Right lobe of liver (tissue), 6 donors: ENCODE results near the gene GLOD5. TPM values are rescaled to one million over a fixed set of nuclear protein-coding genes. Genes with fewer than 3 reads are reported as not detected.

Experiments
- ATAC-seq, 4 donors: fragments of 200-7000 bp; cut with Tn5 transposase; one replicate each; pipeline ENCODE4 v1.9.1; 2020; ENCODE audit warnings: mild to moderate bottlenecking in 4 of 4, moderate library complexity in 4 of 4
- DNase-seq, 3 donors: peaks; one replicate each; pipeline ENCODE4 v3.0.0-alpha.2; 2020
- H3K27ac ChIP-seq, 3 donors: fragments of 200-600 bp; one replicate each; pipeline ENCODE4 v1.8.0; 2022
- H3K27me3 ChIP-seq, 2 donors: fragments of 200-600 bp; one replicate each; pipeline ENCODE4 v1.8.0; 2022
- H3K36me3 ChIP-seq, 4 donors: fragments of 200-600 bp; sonication (generic) in 1 of 4; one replicate each; pipeline versions ENCODE4 v1.5.1 to v1.8.0; 2017 to 2022; ENCODE audit warnings: control low read depth in 1 of 4
- H3K4me1 ChIP-seq, 4 donors: fragments of 200-600 bp; sonication (generic) in 1 of 4; one replicate each; pipeline versions ENCODE4 v1.5.1 to v1.8.0; 2017 to 2022; ENCODE audit warnings: control low read depth in 1 of 4
- H3K4me3 ChIP-seq, 3 donors: fragments of 200-600 bp; one replicate each; pipeline ENCODE4 v1.8.0; 2022
- H3K9me3 ChIP-seq, 4 donors: fragments of 200-600 bp; sonication (generic) in 1 of 4; one replicate each; pipeline versions ENCODE4 v1.5.1 to v1.8.0; 2017 to 2022; ENCODE audit warnings: control low read depth in 1 of 4
- CTCF ChIP-seq, 4 donors: fragments of 200-600 bp in 3 of 4; fragments of 450-650 bp in 1 of 4; IDR thresholded peaks; one replicate each; pipeline versions ENCODE4 v1.5.1 to v1.8.0; 2016 to 2022; ENCODE audit warnings: antibody characterized with exemption in 4 of 4, mild to moderate bottlenecking in 2 of 4
- POLR2A ChIP-seq: fragments of 450-650 bp; IDR thresholded peaks from one replicate; pipeline ENCODE4 v1.6.1; 2017; ENCODE audit warnings: antibody characterized with exemption, mild to moderate bottlenecking
- WGBS: methylation state at CpG from one replicate; pipeline ENCODE4 v1.1.6; 2018; ENCODE audit warnings: low coverage, low lambda C conversion rate; ENCODE audit not compliant: insufficient coverage; ENCODE audit errors: missing lambda C conversion rate; 5-methylcytosine and 5-hydroxymethylcytosine counted together
- intact Hi-C, 2 donors: fragments of 100-400 bp; cut with DNase I; formaldehyde crosslinking; loops; one replicate each; pipeline versions ENCODE4 v1.11.2 to v1.14.1; 2022
- total RNA-seq, 6 experiments: library from RNA; depleted of rRNA in 2 of 6; stranded (reverse); fragments of >200 nt in 2 of 6; fragmentation: NEBNext Ultra II Directional in 3 of 6; extraction: Animal tissue kit (Norgen Biotek cat#: 25700) in 3 of 6; gene quantifications; one replicate each; pipeline versions ENCODE4 v1.1.0 to v1.2.4, GENCODE V29; 2016 to 2023
- donor health status: DM: no; HTN: yes; CAD: no.
- donor health status: DM: no; HTN: no; CAD: no.
- donor health status: DM: no; HTN: no; CAD: no.
- donor health status: DM: no; HTN: yes; CAD: no.
- donor health status: DM: no; HTN: yes; CAD: no.

GLOD5 gene
- total RNA-seq, 6 experiments from 2014 or later = 0.98 to 4.1 (median 2.9) TPM

- ATAC-seq (no peak), DNase-seq (no peak)
- Histone ChIP-seq H3K4me3 (no peak overlapping the region), H3K9me3 (no peaks in the 10 kb centered on the region), H3K27ac (no peak overlapping the region), H3K27me3 (no peaks in the 10 kb centered on the region), H3K36me3 (no peaks in the 10 kb centered on the region), H3K4me1 (no peaks in the 10 kb centered on the region)
- TF ChIP-seq CTCF (IDR thresholded peaks at IDR 0.05) = no peak
- TF ChIP-seq POLR2A = no peak
- intact Hi-C loops = no loop called here
- 66% methylated on average over 4 of the region's 8 CpGs for WGBS
Observed at GRCh38 chrX:48794911-48795515, 33.5 kb downstream of the GLOD5 start.

- H3K9me3 ChIP-seq = no peaks in the 10 kb centered on the region
- DNase-seq (no peak), ATAC-seq (no peak)
- no peaks in the 10 kb centered on the region for H3K36me3 ChIP-seq
- H3K27ac ChIP-seq = no peak overlapping the region
- no peak overlapping the region for H3K4me3 ChIP-seq
- intact Hi-C loops = no loop called here
- 70% methylated on average over 2 of the region's 2 CpGs for whole genome bisulfite sequencing
- no peaks in the 10 kb centered on the region for H3K27me3 ChIP-seq
- TF ChIP-seq POLR2A (no peak), CTCF (IDR thresholded peaks at IDR 0.05) (no peak)
- H3K4me1 ChIP-seq = no peaks in the 10 kb centered on the region
Observed at GRCh38 chrX:48798318-48798717, 36.8 kb downstream of the GLOD5 start.

- DNase-seq (no peak), ATAC-seq (no peak)
- TF ChIP-seq CTCF (IDR thresholded peaks at IDR 0.05) = no peak
- TF ChIP-seq POLR2A = peak; percentile 19
- no peaks in the 10 kb centered on the region for H3K27me3 ChIP-seq
- H3K9me3 ChIP-seq = no peaks in the 10 kb centered on the region
- no peaks in the 10 kb centered on the region for H3K36me3 ChIP-seq
- WGBS = 38% methylated on average over 14 of the region's 17 CpGs
- intact Hi-C loops = no loop called here
- H3K4me1 ChIP-seq = no peaks in the 10 kb centered on the region
- H3K4me3 ChIP-seq = peak overlapping the region; percentile 53 to 67 (median 56)
- peak overlapping the region; percentile 79 to 90 (median 79) for H3K27ac ChIP-seq
Observed at GRCh38 chrX:48800574-48801279, 39.2 kb downstream of the GLOD5 start.

- intact Hi-C loops = no loop called here
- 33% methylated on average over 45 of the region's 89 CpGs for WGBS
- H3K4me1 ChIP-seq = no peaks in the 10 kb centered on the region
Observed at GRCh38 chrX:48801280-48802088, 39.9 kb downstream of the GLOD5 start, which contains the start of gene HDAC6. Gene HDAC6, plus strand, starts transcription at chrX:48802067. Its CDS starts 626 bp downstream, at chrX:48802693.

More at GRCh38 chrX:48801280-48802088, 39.9 kb downstream of the GLOD5 start, which contains the start of gene HDAC6:
- no peaks in the 10 kb centered on the region for H3K9me3 ChIP-seq
- no peaks in the 10 kb centered on the region for H3K36me3 ChIP-seq
- TF ChIP-seq CTCF (IDR thresholded peaks at IDR 0.05) (no peak), POLR2A (no peak)
- ATAC-seq (peak; percentile 83 to 90 (median 89)), DNase-seq (peak; percentile 97 to 98 (median 97))
- H3K27ac ChIP-seq = peak within 1 kb of the TSS; percentile 88 to 93 (median 90)
- H3K4me3 ChIP-seq = peak within 1 kb of the TSS; percentile 53 to 67 (median 56)
- H3K27me3 ChIP-seq = no peaks in the 10 kb centered on the region
